Measurements from ENCODE around the gene TTC28. TPM values are rescaled to one million over a fixed set of nuclear protein-coding genes. Genes with fewer than 3 reads are reported as not detected.

TTC28 gene
- total and polyA plus RNA-seq, 10 of the 15 experiments (the other 5 are each of a cell fraction or from before 2014, with no cell fraction given): 0.15 to 8.4 (median 1.4) TPM

- H3K4me1 ChIP-seq (ENCODE audit: control insufficient read depth, insufficient read depth, low read length): no peaks in the 10 kb centered on the region
- H3K27me3 ChIP-seq (replicated peaks in 1 of 2; ENCODE audit: control insufficient read depth in 2 of 2, insufficient read depth in 2 of 2, low read length in 1 of 2): peaks cover 0 to 1% of the 10 kb centered on the region in 2 experiments; a peak in 1 of 4 replicates
- DNase-seq (ENCODE audit: low read depth, low spot score) (no peak), FAIRE-seq (no peak), ATAC-seq (no peak)
- H3K79me2 ChIP-seq (ENCODE audit: control insufficient read depth, insufficient read depth, low read length): no peaks in the 10 kb centered on the region
- ChIA-PET POLR2A (no interaction called here), RAD21 (ENCODE audit: unreplicated experiment) (no interaction called here), CTCF (no interaction called here), SMC1A (ENCODE audit: uncharacterized antibody, unreplicated experiment) (no interaction called here)
- in situ Hi-C loops (cut with MboI) (no loop called here), intact Hi-C loops (cut with micrococcal nuclease; ENCODE audit: unreplicated experiment) (no loop called here)
- WGBS (ENCODE audit: insufficient coverage, insufficient replicate concordance, low lambda C conversion rate, missing lambda C conversion rate): 71% methylated on average over 1 of the region's 1 CpG
- H3K27ac ChIP-seq (ENCODE audit: control insufficient read depth, insufficient read depth): no peak overlapping the region
- H3K9ac ChIP-seq (ENCODE audit: control insufficient read depth, insufficient read depth, low read length): no peak overlapping the region
- H2AFZ ChIP-seq (ENCODE audit: control insufficient read depth, low read depth, low read length): no peak overlapping the region
- no peak overlapping the region for H3K4me2 ChIP-seq (ENCODE audit: control insufficient read depth, insufficient read depth)
- no peaks in the 10 kb centered on the region for H3K9me3 ChIP-seq (replicated peaks; ENCODE audit: control insufficient read depth, insufficient read depth, low read length)
- no peaks in the 10 kb centered on the region for H4K20me1 ChIP-seq (ENCODE audit: control insufficient read depth, insufficient read depth)
- H3K36me3 ChIP-seq (ENCODE audit: control insufficient read depth in 2 of 2, insufficient read depth in 2 of 2, low read length in 1 of 2): no peaks in the 10 kb centered on the region
- BruUV-seq (replicated peaks): no TSS peak
- H3K4me3 ChIP-seq: no peak overlapping the region
- TF ChIP-seq NR2C2 (IDR thresholded peaks at IDR 0.05; ENCODE audit: borderline replicate concordance, control insufficient read depth, insufficient read length, low read depth) (no peak), PRDM15 (CRISPR knock-in tag; IDR thresholded peaks at IDR 0.05) (no peak), NR2F1 (conservative IDR thresholded peaks at IDR 0.05) (no peak), KLF5 (IDR thresholded peaks at IDR 0.05; ENCODE audit: partially characterized antibody) (no peak), ESRRA (IDR thresholded peaks at IDR 0.05; ENCODE audit: low read length) (no peak), IRF3 (IDR thresholded peaks at IDR 0.05) (no peak), ZNF207 (IDR thresholded peaks at IDR 0.05; ENCODE audit: borderline replicate concordance) (no peak), PBX3 (IDR thresholded peaks at IDR 0.05; ENCODE audit: insufficient replicate concordance, low read depth, low read length) (no peak), RAD51 (IDR thresholded peaks at IDR 0.05) (no peak), BRCA1 (IDR thresholded peaks at IDR 0.05; ENCODE audit: low read depth, low read length) (no peak), MXI1 (IDR thresholded peaks at IDR 0.05; ENCODE audit: low read depth, low read length) (no peak), CBX5 (IDR thresholded peaks at IDR 0.05; ENCODE audit: low read depth) (no peak), TCF7 (IDR thresholded peaks at IDR 0.05; ENCODE audit: borderline replicate concordance) (no peak), HCFC1 (IDR thresholded peaks at IDR 0.05; ENCODE audit: low read length) (no peak), SUPT20H (IDR thresholded peaks at IDR 0.05; ENCODE audit: borderline replicate concordance, control insufficient read depth, low read depth, low read length) (no peak), JUND (IDR thresholded peaks at IDR 0.05; ENCODE audit: low read depth, low read length) (no peak), HDAC6 (IDR thresholded peaks at IDR 0.05; ENCODE audit: unreplicated experiment) (no peak), SIN3A (IDR thresholded peaks at IDR 0.05; ENCODE audit: low read depth, low read length) (no peak)
Measured at GRCh38 chr22:27961680-27962079, 718.0 kb downstream of the TTC28 start.

Data from GM12878 (cell line).